Vagina (tissue), 2 donors: Measurements from ENCODE around the gene L2HGDH.

ENCODE experiments used
- POLR2AphosphoS5 ChIP-seq, 2 donors: sonication (generic); formaldehyde crosslinking; IDR thresholded peaks; one replicate each; pipeline ENCODE4 v1.9.0; 2017; ENCODE audit warnings: antibody characterized with exemption in 2 of 2, mild to moderate bottlenecking in 2 of 2, low read depth in 1 of 2; ENCODE audit not compliant: insufficient read depth in 1 of 2
- TF ChIP-seq, protein P1 (sequence below), 3 experiments: fragments of 450-650 bp in 2 of 3; fragments of 200-600 bp in 1 of 3; sonication (generic) in 1 of 3; IDR thresholded peaks; one replicate each; pipeline ENCODE4 v1.5.1; 2017 to 2019; ENCODE audit warnings: antibody characterized with exemption in 3 of 3, mild to moderate bottlenecking in 2 of 3, moderate library complexity in 2 of 3

DNA sequence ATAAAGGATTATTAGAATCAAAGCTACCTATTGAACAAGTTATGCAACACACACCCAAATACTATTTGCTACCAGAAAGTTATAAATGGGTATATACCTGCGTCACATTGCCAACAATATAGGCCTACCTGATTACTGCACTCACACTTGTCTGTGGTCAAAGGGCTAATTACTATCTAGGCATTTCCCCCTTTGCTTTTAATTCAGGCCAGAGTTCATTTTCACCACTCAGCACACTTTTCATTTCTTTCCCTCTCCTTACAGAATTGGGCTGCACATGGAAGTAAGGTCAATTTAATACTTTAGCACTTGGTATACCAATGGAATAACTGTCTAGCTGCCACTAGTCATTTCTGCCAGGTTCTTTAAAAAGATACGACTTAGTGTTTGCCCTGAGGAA lies 82.3 kb downstream of the L2HGDH start:
- TF ChIP-seq, protein P1, sequence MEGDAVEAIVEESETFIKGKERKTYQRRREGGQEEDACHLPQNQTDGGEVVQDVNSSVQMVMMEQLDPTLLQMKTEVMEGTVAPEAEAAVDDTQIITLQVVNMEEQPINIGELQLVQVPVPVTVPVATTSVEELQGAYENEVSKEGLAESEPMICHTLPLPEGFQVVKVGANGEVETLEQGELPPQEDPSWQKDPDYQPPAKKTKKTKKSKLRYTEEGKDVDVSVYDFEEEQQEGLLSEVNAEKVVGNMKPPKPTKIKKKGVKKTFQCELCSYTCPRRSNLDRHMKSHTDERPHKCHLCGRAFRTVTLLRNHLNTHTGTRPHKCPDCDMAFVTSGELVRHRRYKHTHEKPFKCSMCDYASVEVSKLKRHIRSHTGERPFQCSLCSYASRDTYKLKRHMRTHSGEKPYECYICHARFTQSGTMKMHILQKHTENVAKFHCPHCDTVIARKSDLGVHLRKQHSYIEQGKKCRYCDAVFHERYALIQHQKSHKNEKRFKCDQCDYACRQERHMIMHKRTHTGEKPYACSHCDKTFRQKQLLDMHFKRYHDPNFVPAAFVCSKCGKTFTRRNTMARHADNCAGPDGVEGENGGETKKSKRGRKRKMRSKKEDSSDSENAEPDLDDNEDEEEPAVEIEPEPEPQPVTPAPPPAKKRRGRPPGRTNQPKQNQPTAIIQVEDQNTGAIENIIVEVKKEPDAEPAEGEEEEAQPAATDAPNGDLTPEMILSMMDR (IDR thresholded peaks at IDR 0.05) = no peak
- no peak for TF ChIP-seq POLR2AphosphoS5 (IDR thresholded peaks at IDR 0.05; ENCODE audit: insufficient read depth in 1 of 2, low read depth in 1 of 2)
